ENCODE measurements around the gene TMEM117.

DNA sequence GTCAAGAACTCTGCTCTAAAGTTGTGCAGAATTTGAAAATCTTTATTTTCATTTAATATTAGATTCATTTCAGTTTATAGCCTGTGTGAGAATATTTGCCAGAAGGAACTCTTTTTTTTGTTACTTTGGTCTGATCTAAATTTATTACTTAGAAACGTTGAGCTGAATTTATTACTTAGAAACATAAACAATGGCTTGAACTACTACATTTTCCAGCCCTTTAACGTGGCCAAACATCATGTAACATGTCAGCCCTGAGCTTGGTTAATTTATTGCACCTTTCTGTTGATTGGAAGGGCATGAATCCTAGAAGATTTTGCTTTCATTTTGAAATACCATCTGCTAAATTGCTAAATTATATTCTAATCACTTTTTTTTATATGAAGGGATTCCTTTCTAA, 241.4 kb downstream of the TMEM117 start:
- TF ChIP-seq, protein P1, sequence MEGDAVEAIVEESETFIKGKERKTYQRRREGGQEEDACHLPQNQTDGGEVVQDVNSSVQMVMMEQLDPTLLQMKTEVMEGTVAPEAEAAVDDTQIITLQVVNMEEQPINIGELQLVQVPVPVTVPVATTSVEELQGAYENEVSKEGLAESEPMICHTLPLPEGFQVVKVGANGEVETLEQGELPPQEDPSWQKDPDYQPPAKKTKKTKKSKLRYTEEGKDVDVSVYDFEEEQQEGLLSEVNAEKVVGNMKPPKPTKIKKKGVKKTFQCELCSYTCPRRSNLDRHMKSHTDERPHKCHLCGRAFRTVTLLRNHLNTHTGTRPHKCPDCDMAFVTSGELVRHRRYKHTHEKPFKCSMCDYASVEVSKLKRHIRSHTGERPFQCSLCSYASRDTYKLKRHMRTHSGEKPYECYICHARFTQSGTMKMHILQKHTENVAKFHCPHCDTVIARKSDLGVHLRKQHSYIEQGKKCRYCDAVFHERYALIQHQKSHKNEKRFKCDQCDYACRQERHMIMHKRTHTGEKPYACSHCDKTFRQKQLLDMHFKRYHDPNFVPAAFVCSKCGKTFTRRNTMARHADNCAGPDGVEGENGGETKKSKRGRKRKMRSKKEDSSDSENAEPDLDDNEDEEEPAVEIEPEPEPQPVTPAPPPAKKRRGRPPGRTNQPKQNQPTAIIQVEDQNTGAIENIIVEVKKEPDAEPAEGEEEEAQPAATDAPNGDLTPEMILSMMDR (IDR thresholded peaks at IDR 0.05; ENCODE audit: extremely low read depth in 1 of 2, insufficient read depth in 1 of 2, low read depth in 1 of 2, low read length in 2 of 2): no peak
- no peak for TF ChIP-seq EZH2 (IDR thresholded peaks at IDR 0.05; ENCODE audit: borderline replicate concordance, low read depth, low read length, severe bottlenecking)
- TF ChIP-seq POLR2A (IDR thresholded peaks at IDR 0.05; ENCODE audit: low read depth, low read length): no peak
- no peak for TF ChIP-seq MYC (IDR thresholded peaks at IDR 0.05; ENCODE audit: low read depth, low read length)
- no peak for TF ChIP-seq JUN (IDR thresholded peaks at IDR 0.05; ENCODE audit: borderline replicate concordance, insufficient read depth, insufficient read length, low read depth)
- TF ChIP-seq FOS (IDR thresholded peaks at IDR 0.05; ENCODE audit: borderline replicate concordance, insufficient read depth, low read length): no peak
- no peak for TF ChIP-seq POLR2AphosphoS5 (IDR thresholded peaks at IDR 0.05; ENCODE audit: insufficient read depth, low read depth, low read length)
- TF ChIP-seq, protein P2, sequence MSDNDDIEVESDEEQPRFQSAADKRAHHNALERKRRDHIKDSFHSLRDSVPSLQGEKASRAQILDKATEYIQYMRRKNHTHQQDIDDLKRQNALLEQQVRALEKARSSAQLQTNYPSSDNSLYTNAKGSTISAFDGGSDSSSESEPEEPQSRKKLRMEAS (IDR thresholded peaks at IDR 0.05; ENCODE audit: insufficient read depth, insufficient read length): no peak
- TF ChIP-seq GATA2 (IDR thresholded peaks at IDR 0.05; ENCODE audit: insufficient read depth, insufficient read length, low read depth, low read length): no peak

All from endothelial cell of umbilical vein (primary cell).